Fibroblast of villous mesenchyme (primary cell): Measurements from ENCODE around the gene EXOC4. TPM values are rescaled to one million over a fixed set of nuclear protein-coding genes. Genes with fewer than 3 reads are reported as not detected.

ENCODE experiments used
- DNase-seq: peaks from one replicate; pipeline ENCODE4 v3.0.0-alpha.2; 2010; ENCODE audit warnings: low read depth
- H3K4me3 ChIP-seq: 2 replicates; pipeline ENCODE4 v1.5.1; 2011; ENCODE audit warnings: low read depth, mild to moderate bottlenecking, low read length
- CTCF ChIP-seq: IDR thresholded peaks from 2 replicates; pipeline ENCODE4 v1.5.1; 2012; ENCODE audit warnings: low read depth, mild to moderate bottlenecking, low read length; ENCODE audit not compliant: insufficient read depth
- total RNA-seq: library from RNA; depleted of rRNA; stranded (reverse); fragments of >200 nt; gene quantifications from 2 replicates; pipeline ENCODE4 v1.2.3, GENCODE V29; 2012

The EXOC4 gene
- total RNA-seq, 1 donor = 106 TPM

- H3K4me3 ChIP-seq = no peak overlapping the region
- no peak for TF ChIP-seq CTCF
- DNase-seq = no peak
These were observed 744.6 kb downstream of the EXOC4 start for GRCh38 chr7:133997463-133997862.

GRCh38 chr7:133999178-133999577, 746.3 kb downstream of the EXOC4 start:
- no peak for TF ChIP-seq CTCF
- DNase-seq = no peak
- no peak overlapping the region for H3K4me3 ChIP-seq

DNA sequence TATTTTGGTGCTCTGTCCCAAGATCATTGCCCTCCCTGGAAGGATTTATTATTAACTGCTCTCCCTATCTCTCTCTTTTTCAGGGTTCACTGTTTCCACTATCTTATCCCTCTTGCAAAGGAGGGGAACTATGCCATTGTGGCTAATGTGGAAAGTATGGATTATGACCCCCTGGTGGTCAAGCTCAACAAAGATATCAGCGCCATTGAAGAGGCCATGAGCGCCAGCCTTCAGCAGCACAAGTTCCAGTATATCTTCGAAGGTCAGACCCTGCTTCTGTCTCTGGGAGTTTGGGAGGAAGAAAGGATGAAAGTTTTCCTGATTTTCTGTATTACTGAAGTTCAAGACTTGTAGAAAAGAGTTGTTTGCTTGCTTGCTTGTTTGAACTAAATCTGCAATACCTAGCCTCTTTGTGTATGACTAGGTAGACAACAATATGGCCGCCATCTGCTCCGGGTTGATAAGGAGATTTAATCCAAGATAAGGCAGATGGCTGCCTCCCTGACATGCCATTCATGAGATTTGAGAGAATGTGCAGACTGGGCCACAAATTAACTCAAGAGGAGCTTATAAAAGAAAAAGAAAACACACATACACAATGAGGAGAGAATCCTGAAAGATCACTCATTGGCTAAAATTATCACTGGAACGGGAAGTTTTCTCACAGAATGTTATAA, 752.1 kb downstream of the EXOC4 start:
- DNase-seq = no peak
- no peak overlapping the region for H3K4me3 ChIP-seq
- TF ChIP-seq CTCF = no peak

DNA sequence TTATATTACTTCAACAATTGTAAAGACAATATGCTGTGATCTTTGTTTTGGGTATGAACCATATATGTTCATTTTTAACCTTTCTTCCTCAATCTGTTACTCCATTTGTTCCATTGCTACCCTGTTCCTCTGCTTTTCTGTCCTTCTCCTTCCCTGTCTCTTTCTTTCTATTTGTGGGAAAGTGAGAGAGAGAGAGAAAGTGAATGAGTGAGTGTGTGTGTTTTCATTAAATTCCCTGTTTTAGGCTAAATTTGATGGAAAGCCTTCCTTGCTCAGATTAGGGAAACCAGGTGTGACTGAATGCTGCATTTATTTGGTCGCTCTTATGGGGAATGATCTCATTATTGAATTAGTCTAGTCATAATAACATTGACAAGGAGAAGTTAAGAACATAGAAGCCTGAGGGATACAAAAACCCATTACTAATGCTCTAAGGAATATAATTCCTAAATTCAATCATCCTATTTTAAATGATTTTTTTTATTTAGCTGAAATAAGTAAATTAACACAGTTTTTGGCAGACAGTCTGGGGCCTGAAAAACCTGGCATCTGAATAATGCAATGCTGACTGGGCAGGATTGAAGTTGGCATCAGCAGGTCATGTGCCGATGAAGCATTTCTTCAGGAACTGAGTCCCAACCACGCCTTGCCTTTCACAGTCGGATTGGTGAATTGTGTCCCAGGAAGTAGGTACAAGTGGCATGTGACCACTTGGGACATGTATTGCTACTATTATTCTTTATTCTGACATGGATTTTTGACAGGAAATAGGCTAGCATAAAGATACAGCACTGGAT, 756.6 kb downstream of the EXOC4 start:
- TF ChIP-seq CTCF = no peak
- DNase-seq = no peak
- no peak overlapping the region for H3K4me3 ChIP-seq

DNA sequence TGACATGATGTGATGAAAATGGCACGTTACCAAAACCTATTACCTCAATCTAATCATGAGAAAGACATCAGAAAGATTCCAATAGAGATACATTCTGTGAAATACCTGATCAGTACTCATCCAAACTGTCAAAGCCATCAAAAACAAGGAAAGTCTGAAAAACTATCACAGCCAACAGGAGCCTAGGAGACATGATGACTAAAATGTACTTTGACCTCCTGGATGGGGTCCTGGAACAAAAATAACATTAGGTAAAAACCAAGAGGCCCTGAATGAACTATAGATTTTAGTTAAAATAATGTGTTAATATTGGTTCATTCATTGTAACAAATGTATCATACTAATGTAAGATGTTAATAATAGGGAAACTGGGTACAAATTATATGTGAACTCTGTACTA, 760.4 kb downstream of the EXOC4 start:
- TF ChIP-seq CTCF = no peak
- DNase-seq = no peak
- H3K4me3 ChIP-seq = no peak overlapping the region

- no peak for TF ChIP-seq CTCF
- no peak overlapping the region for H3K4me3 ChIP-seq
- no peak for DNase-seq
These were observed 762.1 kb downstream of the EXOC4 start for GRCh38 chr7:134014935-134015334.
